ENCODE measurements around the gene SRD5A1.

Gene SRD5A1

GRCh38 chr5:6705088-6705487 lies 71.8 kb downstream of the SRD5A1 start:
- Mint-ChIP-seq H3K4me3 (no peak overlapping the region), H3K36me3 (no peaks in the 10 kb centered on the region), H3K27me3 (peaks cover 3% of the 10 kb centered on the region), H3K4me1 (no peaks in the 10 kb centered on the region), H3K9me3 (no peaks in the 10 kb centered on the region), H3K27ac (no peak overlapping the region)

- no peaks in the 10 kb centered on the region for H3K36me3 Mint-ChIP-seq
- H3K4me3 Mint-ChIP-seq = no peak overlapping the region
- H3K27me3 Mint-ChIP-seq = no peaks in the 10 kb centered on the region
- H3K4me1 Mint-ChIP-seq = no peaks in the 10 kb centered on the region
- H3K27ac Mint-ChIP-seq = no peak overlapping the region
- H3K9me3 Mint-ChIP-seq = no peaks in the 10 kb centered on the region
Observed at GRCh38 chr5:6705959-6706358, 72.7 kb downstream of the SRD5A1 start.

GRCh38 chr5:6707852-6708251 lies 74.6 kb downstream of the SRD5A1 start:
- Mint-ChIP-seq H3K9me3 (no peaks in the 10 kb centered on the region), H3K4me1 (peaks cover 6% of the 10 kb centered on the region), H3K4me3 (no peak overlapping the region), H3K27ac (no peak overlapping the region), H3K27me3 (no peaks in the 10 kb centered on the region), H3K36me3 (no peaks in the 10 kb centered on the region)

- H3K9me3 Mint-ChIP-seq = no peaks in the 10 kb centered on the region
- no peak overlapping the region for H3K27ac Mint-ChIP-seq
- no peak overlapping the region for H3K4me3 Mint-ChIP-seq
- no peaks in the 10 kb centered on the region for H3K36me3 Mint-ChIP-seq
- no peaks in the 10 kb centered on the region for H3K27me3 Mint-ChIP-seq
- H3K4me1 Mint-ChIP-seq = peaks cover 6% of the 10 kb centered on the region
Observed at GRCh38 chr5:6708814-6709213, 75.6 kb downstream of the SRD5A1 start.

- H3K4me1 Mint-ChIP-seq = peaks cover 7% of the 10 kb centered on the region
- H3K27me3 Mint-ChIP-seq = no peaks in the 10 kb centered on the region
- no peak overlapping the region for H3K4me3 Mint-ChIP-seq
- no peaks in the 10 kb centered on the region for H3K9me3 Mint-ChIP-seq
- H3K27ac Mint-ChIP-seq = no peak overlapping the region
- no peaks in the 10 kb centered on the region for H3K36me3 Mint-ChIP-seq
Observed at GRCh38 chr5:6710070-6710469, 76.8 kb downstream of the SRD5A1 start.

GRCh38 chr5:6710551-6711318 lies 77.5 kb downstream of the SRD5A1 start:
- Mint-ChIP-seq H3K4me1 (peaks cover 13% of the 10 kb centered on the region), H3K9me3 (no peaks in the 10 kb centered on the region), H3K36me3 (no peaks in the 10 kb centered on the region), H3K27ac (peak overlapping the region; percentile 53), H3K27me3 (no peaks in the 10 kb centered on the region), H3K4me3 (peak overlapping the region; percentile 43)

GRCh38 chr5:6711409-6712141 lies 78.3 kb downstream of the SRD5A1 start:
- Mint-ChIP-seq H3K27ac (peak overlapping the region; percentile 94), H3K9me3 (no peaks in the 10 kb centered on the region), H3K4me1 (peaks cover 22% of the 10 kb centered on the region), H3K36me3 (no peaks in the 10 kb centered on the region), H3K27me3 (no peaks in the 10 kb centered on the region), H3K4me3 (peak overlapping the region; percentile 88)

- Mint-ChIP-seq H3K9me3 (no peaks in the 10 kb centered on the region), H3K4me3 (peak overlapping the region; percentile 88), H3K27me3 (no peaks in the 10 kb centered on the region), H3K27ac (peak overlapping the region; percentile 94), H3K4me1 (peaks cover 27% of the 10 kb centered on the region), H3K36me3 (no peaks in the 10 kb centered on the region)
Observed at GRCh38 chr5:6712142-6712576, 78.9 kb downstream of the SRD5A1 start.

GRCh38 chr5:6712577-6713273 lies 79.5 kb downstream of the SRD5A1 start:
- no peaks in the 10 kb centered on the region for H3K36me3 Mint-ChIP-seq

GRCh38 chr5:6713274-6714225 lies 80.3 kb downstream of the SRD5A1 start, which contains the start of gene TENT4A:
TSS of gene TENT4A (plus strand) at chr5:6713432. CDS start at chr5:6713984, 552 bp downstream.
- no peaks in the 10 kb centered on the region for H3K36me3 Mint-ChIP-seq
- H3K27me3 Mint-ChIP-seq = no peaks in the 10 kb centered on the region
- peaks cover 41% of the 10 kb centered on the region for H3K4me1 Mint-ChIP-seq
- H3K9me3 Mint-ChIP-seq = no peaks in the 10 kb centered on the region
- H3K27ac Mint-ChIP-seq = peak within 1 kb of the TSS; percentile 94
- H3K4me3 Mint-ChIP-seq = peak within 1 kb of the TSS; percentile 88

More at GRCh38 chr5:6712577-6713273, 79.5 kb downstream of the SRD5A1 start:
- Mint-ChIP-seq H3K27ac (peak overlapping the region; percentile 94), H3K4me1 (peaks cover 33% of the 10 kb centered on the region), H3K27me3 (no peaks in the 10 kb centered on the region), H3K9me3 (no peaks in the 10 kb centered on the region), H3K4me3 (peak overlapping the region; percentile 88)

- Mint-ChIP-seq H3K9me3 (no peaks in the 10 kb centered on the region), H3K36me3 (peaks cover 2% of the 10 kb centered on the region), H3K4me1 (peaks cover 50% of the 10 kb centered on the region), H3K4me3 (peak overlapping the region; percentile 91), H3K27me3 (no peaks in the 10 kb centered on the region), H3K27ac (peak overlapping the region; percentile 84)
Observed at GRCh38 chr5:6714226-6715041, 81.2 kb downstream of the SRD5A1 start.

- H3K4me1 Mint-ChIP-seq = peaks cover 59% of the 10 kb centered on the region
- no peaks in the 10 kb centered on the region for H3K27me3 Mint-ChIP-seq
- no peaks in the 10 kb centered on the region for H3K9me3 Mint-ChIP-seq
- peaks cover 2% of the 10 kb centered on the region for H3K36me3 Mint-ChIP-seq
- peak overlapping the region; percentile 91 for H3K4me3 Mint-ChIP-seq
- H3K27ac Mint-ChIP-seq = peak overlapping the region; percentile 30
Observed at GRCh38 chr5:6715271-6715670, 82.0 kb downstream of the SRD5A1 start.

- Mint-ChIP-seq H3K4me1 (peaks cover 63% of the 10 kb centered on the region), H3K36me3 (peaks cover 2% of the 10 kb centered on the region), H3K9me3 (no peaks in the 10 kb centered on the region), H3K4me3 (peak overlapping the region; percentile 91), H3K27me3 (no peaks in the 10 kb centered on the region), H3K27ac (peak overlapping the region; percentile 32)
Observed at GRCh38 chr5:6715758-6716628, 82.8 kb downstream of the SRD5A1 start.
